Right kidney (tissue), 9 donors: Measurements from ENCODE around the gene XRCC5.
"Not testable (repeated sequence)": the region's sequence is repeated elsewhere in the genome, so short reads cannot be mapped to it uniquely, and the experiment has no call there.

Experiments
- DNase-seq: peaks from one replicate; pipeline ENCODE4 v3.0.0-alpha.2; 2016
- long read RNA-seq, 8 donors: transcript quantifications; one replicate each; lab custom pipeline, GENCODE V29; 2026

The XRCC5 gene
- long read RNA-seq, donor 1, transcript XRCC5-209 (2 exons, 616 nt): minor isoform, 10 of 375 reads
- long read RNA-seq, donor 1, transcript XRCC5-208 (3 exons, 610 nt): minor isoform, 8 of 375 reads
- long read RNA-seq, donor 1, transcript XRCC5-201 (21 exons, 3,428 nt): major isoform, 53 of 375 reads
- long read RNA-seq, donor 1, partial matches to known transcripts: 304 of 375 reads
- long read RNA-seq, donor 1, other reads (novel, unspliced or antisense): 0 of 375 reads
- long read RNA-seq, donor 2, transcript XRCC5-209 (2 exons, 616 nt): minor isoform, 7 of 266 reads
- long read RNA-seq, donor 2, transcript XRCC5-208 (3 exons, 610 nt): minor isoform, 10 of 266 reads
- long read RNA-seq, donor 2, transcript XRCC5-201 (21 exons, 3,428 nt): major isoform, 24 of 266 reads
- long read RNA-seq, donor 2, partial matches to known transcripts: 224 of 266 reads
- long read RNA-seq, donor 2, other reads (novel, unspliced or antisense): 0 of 266 reads
- long read RNA-seq, donor 3, transcript XRCC5-209 (2 exons, 616 nt): minor isoform, 6 of 74 reads
- long read RNA-seq, donor 3, transcript XRCC5-201 (21 exons, 3,428 nt): major isoform, 22 of 74 reads
- long read RNA-seq, donor 3, partial matches to known transcripts: 45 of 74 reads
- long read RNA-seq, donor 3, other reads (novel, unspliced or antisense): 0 of 74 reads
- long read RNA-seq, donor 4, transcript XRCC5-208 (3 exons, 610 nt): minor isoform, 8 of 205 reads
- long read RNA-seq, donor 4, transcript XRCC5-201 (21 exons, 3,428 nt): major isoform, 32 of 205 reads
- long read RNA-seq, donor 4, transcript XRCC5-209 (2 exons, 616 nt): minor isoform, 15 of 205 reads
- long read RNA-seq, donor 4, partial matches to known transcripts: 150 of 205 reads
- long read RNA-seq, donor 4, other reads (novel, unspliced or antisense): 0 of 205 reads
- long read RNA-seq, donor 5, transcript XRCC5-209 (2 exons, 616 nt): minor isoform, 15 of 157 reads
- long read RNA-seq, donor 5, transcript XRCC5-208 (3 exons, 610 nt): minor isoform, 5 of 157 reads
- long read RNA-seq, donor 5, transcript XRCC5-201 (21 exons, 3,428 nt): major isoform, 43 of 157 reads
- long read RNA-seq, donor 5, partial matches to known transcripts: 94 of 157 reads
- long read RNA-seq, donor 5, other reads (novel, unspliced or antisense): 0 of 157 reads
- long read RNA-seq, donor 6, transcript XRCC5-209 (2 exons, 616 nt): minor isoform, 5 of 151 reads
- long read RNA-seq, donor 6, transcript XRCC5-201 (21 exons, 3,428 nt): major isoform, 17 of 151 reads
- long read RNA-seq, donor 6, transcript XRCC5-208 (3 exons, 610 nt): minor isoform, 5 of 151 reads
- long read RNA-seq, donor 6, partial matches to known transcripts: 124 of 151 reads
- long read RNA-seq, donor 6, other reads (novel, unspliced or antisense): 0 of 151 reads
- long read RNA-seq, donor 7, transcript XRCC5-201 (21 exons, 3,428 nt): major isoform, 51 of 358 reads
- long read RNA-seq, donor 7, transcript XRCC5-209 (2 exons, 616 nt): minor isoform, 15 of 358 reads
- long read RNA-seq, donor 7, transcript XRCC5-208 (3 exons, 610 nt): minor isoform, 18 of 358 reads
- long read RNA-seq, donor 7, partial matches to known transcripts: 267 of 358 reads
- long read RNA-seq, donor 7, other reads (novel, unspliced or antisense): 0 of 358 reads
- long read RNA-seq, donor 8, transcript XRCC5-209 (2 exons, 616 nt): minor isoform, 12 of 149 reads
- long read RNA-seq, donor 8, transcript XRCC5-201 (21 exons, 3,428 nt): major isoform, 52 of 149 reads
- long read RNA-seq, donor 8, partial matches to known transcripts: 80 of 149 reads
- long read RNA-seq, donor 8, other reads (novel, unspliced or antisense): 0 of 149 reads

DNA sequence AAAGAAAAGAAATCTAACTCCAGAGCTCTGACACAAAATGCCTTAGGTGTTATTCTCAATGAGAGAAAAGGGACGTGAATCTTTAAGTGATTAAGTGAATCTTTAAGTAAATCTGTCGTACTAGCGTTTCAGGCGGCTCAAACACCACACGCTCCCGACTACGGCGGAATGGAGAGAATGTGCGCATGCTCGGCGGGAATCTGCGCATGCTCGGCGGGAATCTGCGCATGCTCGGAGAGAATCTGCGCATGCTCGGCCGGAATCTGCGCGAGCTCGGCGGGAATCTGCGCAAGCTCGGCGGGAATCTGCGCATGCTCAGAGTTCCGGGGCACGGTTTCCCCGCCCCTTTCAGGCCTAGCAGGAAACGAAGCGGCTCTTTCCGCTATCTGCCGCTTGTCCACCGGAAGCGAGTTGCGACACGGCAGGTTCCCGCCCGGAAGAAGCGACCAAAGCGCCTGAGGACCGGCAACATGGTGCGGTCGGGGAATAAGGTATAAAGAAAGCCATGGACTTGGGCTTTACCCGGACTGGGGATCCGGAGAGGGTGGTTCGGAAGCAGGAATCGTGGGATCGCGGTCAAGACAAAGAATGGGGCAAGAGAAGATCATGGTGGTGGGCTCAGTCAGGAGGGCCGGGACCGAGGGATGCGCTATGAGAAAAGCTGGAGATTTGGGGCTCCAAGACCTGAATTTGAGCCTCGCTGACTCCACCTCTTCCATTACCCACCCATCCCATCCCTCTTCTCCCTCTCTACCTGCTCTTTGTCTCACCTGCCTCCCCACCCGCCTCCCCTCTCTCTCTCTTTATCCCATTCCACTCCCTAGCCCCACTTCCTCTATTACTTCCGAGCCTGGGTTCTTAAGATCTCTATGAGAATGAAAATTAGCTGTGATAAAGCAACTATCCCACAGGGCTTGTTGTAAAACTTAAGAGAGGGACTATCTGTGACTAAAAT, at the start of gene XRCC5:
Gene XRCC5 (plus strand): TSS at position 382 of the 955 bp plus-strand sequence. CDS start 89 bp downstream, at position 471.
- DNase-seq: peak; percentile 95

DNA sequence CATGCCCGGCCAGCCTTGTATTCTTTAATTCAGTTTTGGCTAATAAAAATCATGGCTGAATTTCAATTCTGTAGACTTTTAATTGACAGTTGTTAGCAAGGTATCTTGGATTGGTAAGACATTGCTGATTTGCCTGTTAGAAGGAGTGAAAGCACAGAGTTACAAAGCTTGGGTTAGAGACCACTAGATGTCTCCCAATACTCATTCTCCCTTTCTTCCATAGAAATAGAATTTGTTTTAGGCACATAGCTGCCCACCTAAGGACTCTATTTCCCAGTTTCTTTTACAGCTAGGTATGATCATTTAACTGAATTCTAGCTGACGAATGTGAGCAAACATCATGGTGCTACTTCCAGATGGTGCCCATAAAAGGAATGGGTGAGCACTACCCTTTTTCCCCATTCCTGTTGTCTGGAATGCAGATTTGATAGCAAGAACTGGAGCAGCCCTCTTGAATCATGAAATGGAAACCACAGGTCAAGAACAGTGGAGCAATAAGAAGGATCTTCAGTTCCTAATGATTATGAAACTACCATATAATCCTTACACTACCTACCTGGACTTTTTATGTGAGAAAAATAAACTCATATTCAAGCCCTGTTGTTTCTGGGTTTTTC, 45.0 kb upstream of the XRCC5 start:
- DNase-seq: no peak

DNA sequence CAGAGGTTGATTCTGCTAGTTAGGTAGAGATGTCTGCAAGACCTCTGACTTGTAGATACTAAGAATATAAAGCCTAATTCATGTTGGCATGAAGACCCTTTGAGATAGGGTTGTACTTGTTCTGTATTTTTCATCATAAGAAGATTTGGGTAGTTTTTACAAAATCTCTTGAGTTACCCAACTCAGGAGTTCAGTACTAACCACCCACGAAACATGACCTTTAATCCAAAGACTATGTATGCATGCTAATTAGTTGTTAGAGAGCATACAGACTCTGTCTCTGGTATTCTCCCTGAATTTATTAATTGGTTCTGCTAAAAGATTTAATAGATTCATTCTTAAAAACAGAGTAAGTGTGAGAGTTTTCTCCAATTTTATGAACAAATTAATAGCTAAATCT, 44.5 kb upstream of the XRCC5 start:
- no peak for DNase-seq

DNA sequence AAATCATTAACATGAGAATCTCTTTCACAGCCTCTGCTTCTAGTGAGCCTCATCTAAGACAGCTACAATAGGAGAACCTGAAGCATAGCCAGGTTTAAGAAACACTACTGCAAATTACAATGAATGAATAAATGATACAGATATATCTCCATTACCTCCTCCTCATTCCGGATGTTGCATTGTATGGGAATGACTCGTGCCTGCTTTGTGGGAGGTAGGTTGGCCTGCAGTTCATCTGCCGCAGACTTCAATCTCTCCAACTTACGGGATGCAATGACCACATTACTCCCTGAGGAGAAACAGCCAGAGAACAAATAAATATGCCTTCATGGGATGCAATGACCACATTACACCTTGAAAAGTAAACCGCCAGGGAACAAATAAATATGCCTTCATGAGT, 42.9 kb upstream of the XRCC5 start:
- DNase-seq: no peak

DNA sequence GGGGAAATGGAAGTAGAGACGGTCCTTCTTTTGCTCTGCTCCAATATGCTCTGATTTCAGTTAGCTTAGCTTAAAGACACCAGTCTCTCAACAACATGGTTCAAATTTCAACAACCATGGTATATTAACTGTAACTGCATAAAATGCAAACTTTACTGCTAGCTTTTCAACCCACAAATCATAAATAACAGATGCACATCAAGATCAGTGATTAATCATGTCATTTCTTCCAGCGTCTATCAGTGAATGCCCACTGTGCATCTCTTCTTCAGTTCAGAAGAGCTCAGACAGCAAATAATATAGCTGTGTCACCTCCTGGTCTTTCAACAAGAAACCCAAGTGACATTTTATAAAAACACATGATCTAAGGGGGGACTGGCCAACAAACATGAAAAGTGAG, 40.1 kb upstream of the XRCC5 start:
- no peak for DNase-seq

DNA sequence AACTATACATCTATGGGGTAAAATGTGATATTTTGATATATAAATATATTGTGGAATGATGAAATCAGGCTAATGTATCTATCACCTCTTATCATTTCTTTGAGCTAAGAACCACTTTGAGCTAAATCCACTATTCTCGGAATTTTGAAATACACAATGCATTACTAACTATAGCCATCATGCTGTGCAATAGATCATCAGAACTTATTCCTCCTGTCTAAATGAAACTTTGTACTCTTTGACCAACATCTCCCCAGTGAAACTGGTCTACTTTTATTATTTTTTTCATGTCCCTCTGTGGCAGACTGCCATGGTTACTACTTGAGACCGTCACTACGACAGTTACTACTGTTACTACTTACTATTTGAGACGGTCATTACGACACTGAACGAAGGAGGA, 39.0 kb upstream of the XRCC5 start:
- DNase-seq: no peak

DNA sequence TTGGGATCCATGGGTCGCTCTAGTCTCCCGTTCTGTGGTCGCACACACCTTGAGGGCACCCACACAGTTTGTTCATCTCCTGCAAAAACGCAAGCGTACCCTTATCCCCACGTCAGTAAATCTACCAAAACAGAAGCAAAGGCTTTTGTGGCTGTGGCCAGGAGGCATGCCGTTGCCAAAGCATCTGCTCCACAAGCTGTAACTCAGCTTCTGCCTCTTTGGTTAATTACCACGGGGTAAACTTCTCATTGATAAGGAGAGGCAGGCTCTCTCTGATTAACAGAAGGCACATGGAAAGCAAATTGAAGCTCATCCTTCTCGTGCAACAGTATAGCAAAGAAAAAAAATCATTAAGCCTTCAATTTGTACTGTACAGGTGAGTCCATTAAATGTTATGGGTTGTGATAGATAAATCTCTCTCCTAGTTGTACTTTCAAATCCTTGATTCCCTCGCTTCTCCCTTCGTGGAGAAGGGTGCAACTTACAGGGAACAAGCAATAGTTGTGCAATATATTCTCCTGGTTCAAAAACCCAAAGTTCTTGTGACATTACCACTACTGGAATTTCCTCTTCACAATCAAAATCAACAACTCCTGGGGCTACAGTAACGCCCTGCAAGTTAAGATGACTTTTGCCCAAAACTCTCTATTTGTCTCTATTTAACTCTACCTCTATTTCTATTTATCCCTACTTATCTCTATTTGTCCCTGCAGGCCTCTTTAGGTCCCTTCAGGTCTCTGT, 37.9 kb upstream of the XRCC5 start:
- DNase-seq: no peak

DNA sequence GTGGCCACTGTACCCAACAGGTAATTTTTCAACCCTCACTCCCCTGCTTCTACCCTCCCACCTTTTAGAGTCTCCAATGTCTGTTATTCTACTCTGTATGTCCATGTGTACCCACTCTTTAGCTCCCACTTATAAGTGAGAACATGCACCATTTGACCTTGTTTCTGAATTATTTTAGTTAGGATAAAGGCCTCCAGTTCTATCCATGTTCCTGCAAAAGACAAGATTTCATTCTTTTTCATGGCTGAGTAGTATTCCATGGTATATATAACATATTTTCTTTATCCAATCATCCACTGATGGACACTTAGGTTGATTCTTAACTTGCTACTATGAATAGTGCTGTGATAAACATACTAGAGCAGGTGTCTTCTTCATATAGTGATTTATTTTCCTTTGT, 36.7 kb upstream of the XRCC5 start:
- DNase-seq: no peak

DNA sequence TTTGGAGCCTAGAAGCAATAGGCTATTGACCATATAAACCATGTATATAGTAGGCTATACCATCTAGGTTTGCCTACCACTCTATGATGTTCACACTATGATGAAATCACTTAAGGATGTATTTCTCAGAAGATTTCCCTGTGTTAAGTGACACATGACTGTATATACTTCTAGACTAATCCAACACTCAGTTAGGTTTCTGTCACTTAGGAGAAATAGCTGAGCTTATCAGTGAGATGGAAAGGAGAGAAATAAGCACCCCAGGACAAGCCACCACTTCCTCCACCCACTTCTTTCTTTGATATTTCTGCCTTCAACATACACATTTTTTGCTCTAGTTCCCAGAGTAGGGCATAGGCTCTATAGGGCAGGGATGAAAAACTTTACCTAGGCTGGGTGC, 35.4 kb upstream of the XRCC5 start:
- no peak for DNase-seq

DNA sequence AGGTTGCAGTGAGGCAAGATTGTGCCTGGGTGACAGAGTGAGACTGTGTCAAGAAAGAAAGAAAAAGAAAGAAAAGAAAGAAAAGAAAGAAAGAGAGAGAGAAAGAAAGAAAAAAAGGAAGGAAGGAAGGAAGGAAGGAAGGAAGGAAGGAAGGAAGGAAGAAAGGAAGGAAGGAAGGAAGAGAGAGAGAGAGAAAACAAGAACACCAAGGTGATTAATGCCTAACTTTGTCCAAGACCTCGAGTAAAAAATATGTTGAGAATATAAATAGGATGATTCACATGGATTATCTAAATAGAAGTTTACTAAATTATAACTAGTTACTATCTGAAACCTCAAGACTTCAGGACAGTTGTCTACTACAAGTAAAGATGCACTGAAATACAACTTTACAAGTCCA, 34.8 kb upstream of the XRCC5 start:
- no peak for DNase-seq

DNA sequence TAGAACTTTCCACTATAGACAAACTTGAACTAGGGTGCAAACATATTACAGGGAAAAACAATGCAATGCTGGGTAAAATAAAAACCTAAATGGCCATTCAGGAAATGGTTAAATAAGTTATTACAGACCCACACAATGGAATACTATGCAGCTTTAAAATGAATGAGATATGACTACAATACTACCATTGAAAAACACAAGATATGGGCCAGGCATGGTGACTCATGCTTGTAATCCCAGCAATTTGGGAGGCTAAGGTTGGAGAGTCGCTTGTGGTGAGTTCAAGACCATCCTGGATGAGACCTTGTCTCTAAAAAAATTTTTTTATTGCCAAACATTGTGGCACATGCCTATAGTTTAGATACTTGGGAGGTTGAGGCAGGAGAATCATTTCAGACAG, 34.4 kb upstream of the XRCC5 start:
- no peak for DNase-seq

DNA sequence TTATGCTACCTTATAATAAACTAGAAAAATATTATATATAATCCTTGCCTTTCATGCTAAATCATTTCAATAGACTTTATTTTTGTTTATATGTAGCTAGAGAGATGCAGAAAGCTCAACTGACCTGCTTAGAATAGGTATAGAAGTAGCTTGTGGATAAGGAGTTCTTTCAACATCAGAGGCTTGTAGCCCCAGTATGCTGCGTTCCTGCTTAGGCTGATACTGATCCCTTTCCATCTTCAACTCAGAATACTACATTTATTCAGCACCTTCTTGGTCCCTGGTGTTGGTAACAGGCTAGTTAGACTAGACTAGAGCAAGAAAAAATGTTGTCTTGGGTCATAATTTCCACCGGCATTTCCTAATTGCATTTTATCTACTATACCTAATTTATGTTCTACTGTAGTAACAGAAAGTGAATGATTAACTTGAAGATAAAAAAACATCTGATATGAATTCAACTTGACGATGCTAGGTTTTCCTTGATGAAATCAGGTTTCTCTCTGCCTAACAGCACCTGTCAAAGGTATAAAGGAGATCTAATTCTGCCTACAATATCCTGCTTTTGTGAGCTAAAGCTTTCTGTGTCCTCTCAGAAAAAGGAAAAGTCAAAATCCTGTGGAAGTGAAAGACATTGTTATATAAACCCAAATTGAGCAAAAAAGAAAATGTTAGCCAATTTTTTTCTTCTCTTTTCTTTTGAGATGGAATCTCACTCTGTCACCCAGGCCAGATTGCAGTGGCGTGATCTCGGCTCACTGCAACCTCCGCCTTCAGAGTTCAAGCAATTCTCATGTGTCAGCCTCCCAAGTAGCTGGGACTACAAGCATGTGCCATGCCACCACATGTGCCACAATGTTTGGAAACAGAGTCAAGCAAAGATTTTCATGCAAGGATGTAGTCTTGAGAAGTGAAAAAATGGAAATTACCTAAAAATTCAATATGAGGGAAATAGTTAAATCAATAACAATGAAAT, 33.4 kb upstream of the XRCC5 start:
- DNase-seq: no peak

DNA sequence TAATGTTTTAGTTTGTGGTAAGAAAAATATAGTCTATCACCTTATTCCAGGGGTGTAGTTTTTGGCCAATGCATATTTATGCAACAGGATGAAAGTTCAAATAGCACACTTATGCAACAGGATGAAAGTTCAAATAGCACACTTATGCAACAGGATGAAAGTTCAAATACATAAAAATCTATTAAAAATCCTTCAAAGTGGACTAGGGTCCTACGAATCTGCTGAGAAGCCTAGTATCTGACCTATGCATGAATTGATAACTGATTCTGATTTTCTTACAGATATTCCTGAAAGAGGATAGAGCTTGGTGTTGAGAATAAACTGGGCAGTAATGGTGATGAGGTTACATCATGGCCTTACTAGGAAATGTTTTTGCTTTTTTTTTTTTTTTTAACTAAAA, 30.4 kb upstream of the XRCC5 start:
- no peak for DNase-seq

DNA sequence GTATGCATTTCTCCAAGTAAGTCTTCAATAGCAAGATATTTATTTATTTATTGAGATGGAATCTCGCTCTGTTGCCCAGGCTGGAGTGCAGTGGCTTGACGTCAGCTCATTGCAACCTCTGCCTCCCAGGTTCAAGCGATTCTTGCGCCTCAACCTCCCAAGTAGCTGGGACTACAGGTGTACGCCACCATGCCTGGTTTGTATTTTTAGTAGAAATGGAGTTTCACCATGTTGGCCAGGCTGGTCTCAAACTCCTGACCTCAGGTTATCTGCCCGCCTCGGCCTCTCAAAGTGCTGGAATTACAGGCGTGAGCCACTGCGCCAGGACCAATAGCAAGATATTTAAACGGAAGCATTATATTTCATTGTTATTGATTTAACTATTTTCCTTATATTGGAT, 29.1 kb upstream of the XRCC5 start:
- DNase-seq: not testable (repeated sequence)

DNA sequence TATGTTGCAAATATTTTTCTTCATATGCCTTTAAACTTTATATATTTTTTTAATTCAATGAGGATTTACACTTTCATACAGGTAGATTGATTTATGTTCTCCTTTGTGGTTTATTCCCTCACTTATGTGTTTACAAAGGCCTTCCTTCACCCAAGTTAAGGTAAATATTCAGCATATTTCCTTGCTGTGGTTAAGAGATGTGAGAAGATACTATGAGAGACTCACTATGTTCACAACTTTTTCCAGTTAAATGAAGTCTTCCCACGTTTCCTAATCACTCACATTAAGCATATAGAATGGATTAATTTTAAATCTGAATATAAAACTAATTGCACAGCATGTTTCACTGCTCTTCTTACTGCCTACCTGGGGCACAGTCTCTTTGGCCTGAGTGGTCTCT, 28.1 kb upstream of the XRCC5 start:
- DNase-seq: no peak

DNA sequence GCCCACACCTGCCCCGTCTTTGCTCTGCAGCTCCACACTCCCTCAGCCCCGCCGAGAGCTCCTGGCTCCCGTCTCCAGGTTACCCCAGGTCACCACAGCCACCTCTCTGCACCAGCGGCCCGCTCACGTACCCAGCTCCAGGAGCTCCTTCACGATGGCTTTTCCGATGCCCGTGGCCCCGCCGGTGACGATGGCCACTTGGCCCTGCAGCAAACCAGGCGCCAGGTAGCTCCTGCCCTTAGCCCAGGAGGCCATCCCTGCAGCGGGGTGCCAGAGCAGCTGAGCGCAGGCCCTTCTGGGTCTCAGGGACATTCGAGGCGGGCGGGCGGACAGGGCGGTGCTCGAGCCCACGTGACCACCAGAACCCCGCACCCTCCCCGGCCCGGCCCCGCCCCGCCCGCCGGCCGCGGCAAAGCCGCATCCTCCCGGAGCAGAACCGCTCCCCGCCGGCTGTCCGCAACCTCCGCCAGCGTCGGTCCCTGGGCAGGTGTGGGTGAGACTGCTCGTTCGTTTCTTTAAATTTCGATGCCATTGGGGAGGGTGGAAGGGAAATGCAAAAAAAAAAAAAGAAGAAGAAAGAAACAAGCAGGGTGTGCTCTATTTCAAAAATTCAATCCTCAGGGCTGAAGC, 27.5 kb upstream of the XRCC5 start, which contains the start of the genes PECR and TMEM169:
Gene PECR (minus strand): TSS at position 323 of the 630 bp plus-strand sequence. CDS start 68 bp downstream, at position 255.
Gene TMEM169 (plus strand): TSS at position 433 of the 630 bp plus-strand sequence. CDS start 14,045 bp downstream, outside the sequence.
- DNase-seq: peak; percentile 84
